ENCODE measurements around the gene DPP9.

DPP9 gene

GRCh38 chr19:4635754-4636116, 87.9 kb downstream of the DPP9 start:
- no peaks in the 10 kb centered on the region for H3K9me3 ChIP-seq (ENCODE audit: control insufficient read depth, low read length)
- H3K4me3 ChIP-seq (ENCODE audit: low read depth, low read length) = peak overlapping the region; percentile 55
- peak overlapping the region; percentile 87 for H3K4me2 ChIP-seq (ENCODE audit: low read length)
- H2AFZ ChIP-seq = peak overlapping the region; percentile 80
- no peak overlapping the region for H3K27ac ChIP-seq
- H3K27me3 ChIP-seq (ENCODE audit: control insufficient read depth, insufficient read depth, low read length) = no peaks in the 10 kb centered on the region
- H3K4me1 ChIP-seq = no peaks in the 10 kb centered on the region
- no peak overlapping the region for H3K9ac ChIP-seq
- no peaks in the 10 kb centered on the region for H3K36me3 ChIP-seq (ENCODE audit: control insufficient read depth, insufficient read depth, low read length)
- TF ChIP-seq CTCF (IDR thresholded peaks at IDR 0.05) = no peak
- H3K79me2 ChIP-seq = no peaks in the 10 kb centered on the region

DNA sequence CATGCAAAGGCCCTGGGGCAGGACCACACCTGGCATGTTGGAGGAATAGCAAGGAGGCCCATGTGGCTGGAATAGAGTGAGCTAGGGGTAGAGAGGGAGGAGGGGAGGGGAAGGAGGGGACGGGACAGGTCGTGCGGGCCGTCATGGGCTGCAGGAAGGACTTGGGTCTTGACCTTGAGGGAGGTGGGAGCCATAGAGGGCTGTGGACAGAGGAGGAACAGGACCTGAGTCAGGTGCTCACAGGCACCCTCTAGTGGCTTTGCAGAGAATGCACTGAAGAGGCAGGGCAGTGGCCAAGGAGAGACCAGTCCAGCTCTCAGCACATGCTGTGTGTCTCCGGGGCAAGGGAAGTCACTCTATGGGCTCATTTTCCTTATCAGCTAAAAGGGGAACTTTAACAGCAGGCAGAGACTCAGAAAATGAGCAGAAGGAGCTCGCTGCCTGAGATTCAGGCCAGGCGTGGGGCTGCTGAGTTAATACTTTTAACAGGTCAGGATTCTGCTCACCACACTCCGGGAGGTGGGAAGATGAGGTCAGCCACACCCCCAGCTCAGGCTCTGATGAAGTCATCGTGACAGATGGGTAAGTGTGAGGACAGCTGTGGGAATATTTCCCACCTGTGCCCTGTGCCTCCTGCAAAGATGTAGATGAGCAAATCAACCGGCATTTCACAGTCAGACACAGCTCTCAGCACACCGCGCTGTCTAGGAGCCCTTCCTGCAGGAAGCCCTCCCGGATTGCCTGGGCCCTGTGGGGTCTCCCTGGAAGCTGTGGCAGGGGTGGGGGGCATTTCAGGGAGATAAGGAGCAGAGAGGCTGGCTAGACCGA, 90.3 kb downstream of the DPP9 start:
- H3K4me3 ChIP-seq (ENCODE audit: low read depth, low read length) = peak overlapping the region; percentile 2
- H3K9me3 ChIP-seq (ENCODE audit: control insufficient read depth, low read length) = no peaks in the 10 kb centered on the region
- no peak overlapping the region for H3K9ac ChIP-seq
- no peak overlapping the region for H3K4me2 ChIP-seq (ENCODE audit: low read length)
- no peaks in the 10 kb centered on the region for H3K79me2 ChIP-seq
- H3K27ac ChIP-seq = no peak overlapping the region
- no peaks in the 10 kb centered on the region for H3K27me3 ChIP-seq (ENCODE audit: control insufficient read depth, insufficient read depth, low read length)
- no peaks in the 10 kb centered on the region for H3K36me3 ChIP-seq (ENCODE audit: control insufficient read depth, insufficient read depth, low read length)
- peak; percentile 45 for TF ChIP-seq CTCF (IDR thresholded peaks at IDR 0.05)
- H3K4me1 ChIP-seq = no peaks in the 10 kb centered on the region
- H2AFZ ChIP-seq = no peak overlapping the region
